ENCODE results near the gene PANX1.

PANX1 gene

DNA sequence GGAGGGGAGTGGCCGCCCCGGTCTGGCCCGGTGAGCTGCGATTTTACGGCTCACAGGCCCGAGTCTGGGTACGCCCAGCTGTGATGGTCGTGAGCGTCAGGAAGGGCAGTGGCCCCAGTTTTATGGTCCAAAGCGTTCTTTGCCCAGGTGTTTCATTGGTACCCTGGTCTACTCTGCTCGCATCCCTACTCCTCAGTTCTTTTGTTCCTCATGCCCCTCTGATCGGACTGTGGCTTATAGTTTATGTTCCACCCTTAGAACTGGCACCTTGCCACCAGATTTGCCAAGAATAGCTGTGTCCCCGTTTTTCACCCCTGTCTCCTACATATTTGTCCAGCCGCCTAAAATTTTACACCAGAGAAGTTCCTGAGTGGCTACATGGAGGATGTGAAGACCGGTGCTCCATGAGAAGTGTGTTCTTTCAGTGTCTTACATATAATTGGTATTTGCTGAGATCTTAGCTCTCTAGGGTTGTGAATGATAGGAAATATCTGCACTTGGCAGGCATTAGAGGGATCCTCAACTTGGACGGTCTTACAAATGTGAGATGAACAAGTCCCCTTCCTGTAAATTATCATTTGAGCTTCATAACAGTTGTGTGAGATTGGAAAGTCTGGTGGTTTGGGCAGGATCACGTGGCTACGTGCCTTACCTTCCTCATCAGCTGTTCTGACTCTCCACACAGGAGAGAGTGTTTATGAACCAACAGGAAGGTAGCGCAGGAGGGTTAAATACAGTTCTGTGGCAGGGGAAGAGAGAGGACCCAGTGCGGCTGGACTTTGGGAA, 1.1 kb downstream of the PANX1 start:
- no peak for DNase-seq (ENCODE audit: low read depth)

DNA sequence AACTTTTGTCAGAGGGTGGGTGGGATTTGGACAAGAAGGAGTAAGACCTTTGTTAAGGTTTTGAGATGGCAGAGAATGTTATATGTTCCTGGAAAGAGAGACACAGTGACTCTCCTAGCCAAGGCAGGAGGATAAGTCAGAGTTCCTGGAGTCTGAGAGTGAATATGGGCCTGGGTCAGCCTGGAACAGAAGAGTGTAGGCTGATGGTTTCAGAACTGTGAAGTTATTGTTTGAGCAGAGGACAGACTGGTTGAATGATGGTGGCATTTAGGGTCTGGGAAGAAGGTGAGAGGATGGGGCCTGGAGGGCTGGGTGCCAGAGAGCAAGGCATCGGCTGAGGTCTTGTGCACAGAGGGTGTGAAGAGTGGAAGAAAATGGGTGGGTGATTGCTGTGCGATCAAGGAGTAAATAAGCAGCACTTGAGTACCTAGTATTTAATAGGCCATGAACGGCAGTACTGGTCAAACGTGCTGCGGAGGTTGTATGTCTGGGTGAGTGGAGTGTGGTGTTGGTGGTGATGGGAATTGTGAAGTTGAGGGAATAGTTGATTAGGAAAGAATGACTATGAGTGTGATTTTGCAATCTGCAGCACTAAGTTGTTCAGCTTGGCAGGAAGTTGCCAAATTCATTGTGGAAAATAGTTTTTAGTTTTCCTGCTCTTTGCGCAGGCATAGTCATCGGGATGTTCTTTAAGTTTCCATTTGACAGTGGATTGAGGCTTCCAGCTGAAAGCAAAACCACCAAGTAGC, 1.8 kb downstream of the PANX1 start:
- no peak for DNase-seq (ENCODE audit: low read depth)

GRCh38 chr11:94131047-94131717, 2.5 kb downstream of the PANX1 start:
- no peak for DNase-seq (ENCODE audit: low read depth)

- no peak for DNase-seq (ENCODE audit: low read depth)
These were observed 3.1 kb downstream of the PANX1 start for GRCh38 chr11:94131718-94132115.

GRCh38 chr11:94132152-94132558, 3.5 kb downstream of the PANX1 start:
- no peak for DNase-seq (ENCODE audit: low read depth)

- DNase-seq (ENCODE audit: low read depth) = no peak
These were observed 4.3 kb downstream of the PANX1 start for GRCh38 chr11:94132823-94133408.

- DNase-seq (ENCODE audit: low read depth) = no peak
These were observed 5.1 kb downstream of the PANX1 start for GRCh38 chr11:94133752-94134151.

DNA sequence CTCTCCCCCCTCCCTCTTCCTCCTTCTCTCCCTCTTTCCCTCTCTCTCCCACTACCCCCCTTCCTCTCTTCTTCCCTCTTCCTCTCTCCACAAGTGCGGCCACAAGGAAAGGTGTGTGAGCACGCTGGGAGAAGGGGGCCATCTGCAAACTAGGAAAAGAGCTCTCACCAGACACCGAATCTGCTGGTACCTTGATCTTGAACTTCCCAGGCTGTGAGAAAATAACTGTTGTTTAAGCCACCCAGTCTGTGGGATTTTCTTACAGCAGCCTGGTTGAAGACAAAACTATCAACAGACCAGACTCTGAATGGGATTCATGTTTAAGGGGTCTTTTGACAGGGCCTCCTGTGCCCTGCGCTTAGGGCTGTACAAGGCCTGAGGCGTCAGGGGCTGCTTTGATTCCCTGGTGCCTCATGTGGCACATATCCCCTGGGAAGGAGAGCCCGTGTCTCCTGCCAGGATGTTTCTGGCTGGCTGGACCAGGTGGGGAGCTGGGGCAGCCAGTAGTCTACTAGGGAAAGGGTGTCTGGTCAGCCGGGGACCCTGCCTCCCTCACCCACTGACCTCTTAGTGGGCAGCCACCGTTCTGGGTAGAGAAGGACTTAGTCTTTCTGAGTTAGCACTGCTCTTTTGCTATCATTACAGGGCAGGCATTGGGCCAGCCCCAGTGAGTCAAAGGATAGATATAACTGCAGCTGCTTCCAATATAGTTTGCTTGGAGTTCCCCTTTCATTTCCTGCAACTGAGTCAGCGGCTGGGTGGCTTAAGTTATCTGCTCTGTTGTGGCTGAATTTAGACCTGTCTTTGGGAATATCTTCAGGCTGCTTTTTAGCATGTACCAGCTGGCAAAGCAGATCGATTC, 6.2 kb downstream of the PANX1 start:
- no peak for DNase-seq (ENCODE audit: low read depth)

- DNase-seq (ENCODE audit: low read depth) = no peak
These were observed 10.8 kb downstream of the PANX1 start for GRCh38 chr11:94139416-94139815.

DNA sequence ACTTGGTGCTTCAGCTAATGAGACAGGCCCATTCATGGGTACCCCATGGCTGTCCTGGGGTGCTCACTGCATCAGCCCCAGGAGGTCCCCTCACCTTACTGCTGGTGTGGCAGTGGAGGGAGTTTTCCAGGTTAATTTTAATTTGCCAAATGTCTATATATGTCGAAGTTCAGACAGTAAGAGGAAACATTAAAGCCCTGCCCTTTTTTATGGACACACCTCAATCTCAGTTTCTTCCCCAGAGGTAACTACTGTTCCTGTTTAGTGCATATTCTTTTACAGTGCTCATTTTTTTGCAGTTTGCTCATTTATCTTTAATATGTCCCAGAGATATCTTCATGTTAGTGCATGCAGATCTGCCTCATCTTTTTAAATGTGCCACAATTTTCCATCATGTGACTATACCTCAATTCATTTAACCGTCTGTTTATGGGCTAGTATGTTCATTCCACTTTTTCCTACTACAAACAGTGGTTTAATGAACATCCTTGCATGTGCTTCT, 11.6 kb downstream of the PANX1 start:
- no peak for DNase-seq (ENCODE audit: low read depth)

DNA sequence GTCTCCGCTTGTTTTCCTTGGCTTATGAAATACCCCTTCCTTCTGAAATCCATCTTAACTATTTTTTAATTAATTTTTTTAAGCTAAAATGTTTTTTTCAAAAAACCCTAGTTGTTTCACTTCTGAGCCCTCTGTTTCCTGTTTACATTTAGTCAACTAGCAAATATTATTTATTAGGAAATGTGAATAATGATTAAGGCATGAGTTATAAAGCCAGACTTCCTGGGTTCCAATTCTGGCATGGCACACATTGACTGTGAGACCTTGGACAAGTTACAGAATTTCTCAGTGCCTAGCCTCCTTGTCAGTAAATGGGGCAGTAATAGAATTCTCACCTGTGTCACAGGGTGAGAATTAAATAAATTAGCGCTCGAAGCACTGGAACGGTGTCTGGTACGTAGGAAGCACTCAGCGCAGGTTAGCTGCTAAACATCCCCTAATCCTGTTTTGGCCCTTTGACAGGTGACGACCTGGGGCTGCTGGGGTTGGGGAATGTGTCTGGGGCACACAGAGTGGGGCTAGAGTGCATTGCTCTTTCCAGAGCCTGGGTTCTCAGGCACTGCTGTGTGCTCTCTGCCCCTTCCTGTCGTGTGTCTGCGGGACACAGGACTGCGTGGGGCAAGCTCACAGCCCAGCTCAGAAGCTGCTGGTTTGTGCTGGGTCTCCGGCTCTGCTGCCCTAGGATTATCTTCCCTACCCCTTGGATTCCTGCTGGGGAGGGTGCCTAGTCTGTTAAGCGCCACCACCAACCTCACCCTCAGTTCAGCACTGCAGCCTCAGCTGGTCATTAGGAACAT, 13.1 kb downstream of the PANX1 start:
- no peak for DNase-seq (ENCODE audit: low read depth)

DNA sequence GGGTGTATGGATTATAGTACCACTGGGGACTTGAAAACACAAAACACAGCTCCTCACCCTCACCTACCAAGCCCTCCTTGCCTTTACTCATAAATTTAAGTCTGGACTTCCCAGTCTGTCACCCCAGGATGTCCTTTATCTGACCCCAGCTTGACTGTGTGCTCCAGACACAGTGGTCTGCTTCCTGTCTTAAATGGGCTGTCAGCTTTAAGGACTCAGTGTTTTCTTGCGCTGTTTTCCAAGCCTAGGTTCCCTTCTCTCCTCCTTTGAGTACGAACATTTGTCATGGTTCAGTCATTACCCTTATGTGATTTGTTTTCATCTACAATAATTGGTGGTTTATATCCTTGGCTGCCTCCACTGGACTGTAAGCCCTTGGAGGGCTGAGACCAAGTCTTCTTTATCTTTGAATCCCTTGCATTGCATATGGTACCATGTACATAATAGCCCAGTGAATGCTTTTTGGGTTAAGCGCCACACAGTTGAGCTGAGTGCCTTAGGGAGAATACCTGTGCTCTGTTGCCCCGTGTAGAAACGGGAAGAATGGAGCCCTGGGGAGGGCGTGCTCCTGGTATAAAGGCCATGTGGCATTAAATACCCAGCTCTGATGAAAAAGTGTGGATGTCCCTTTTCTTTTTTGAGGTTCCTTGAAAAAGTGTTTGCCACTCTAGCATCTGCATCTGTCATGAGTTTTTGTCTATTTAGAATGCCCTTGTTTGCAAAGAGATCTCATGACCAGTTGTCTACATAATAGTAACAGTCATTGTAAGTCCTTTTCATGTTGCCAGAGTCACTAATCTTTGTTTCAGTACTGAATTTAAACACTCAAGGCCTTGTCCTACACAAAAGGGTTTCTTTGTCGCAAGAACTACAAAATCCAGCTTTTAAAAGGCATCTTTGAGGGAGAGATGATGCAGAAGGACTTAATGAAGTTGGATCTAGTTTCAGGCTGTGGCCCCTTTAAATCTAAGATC, 14.0 kb downstream of the PANX1 start:
- DNase-seq (ENCODE audit: low read depth) = no peak

DNA sequence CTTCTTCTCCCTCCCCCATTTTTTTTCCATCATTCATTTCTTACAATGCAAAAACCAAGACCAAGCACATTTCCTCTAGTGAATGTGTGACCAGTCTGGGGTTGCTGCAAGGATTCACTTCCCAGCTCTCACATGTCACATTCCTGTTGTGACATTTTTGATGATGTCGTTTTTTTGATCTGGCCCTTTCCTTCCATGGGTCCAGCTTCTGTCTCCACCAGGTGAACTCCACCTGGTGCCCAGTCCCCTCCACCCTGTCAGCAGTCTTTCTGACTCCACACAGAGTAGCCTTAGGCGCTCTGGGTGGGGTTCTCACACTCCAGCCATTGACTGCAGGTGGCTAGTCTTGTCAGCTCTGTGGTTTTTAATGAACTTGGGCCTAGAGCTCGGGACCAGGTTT, 15.6 kb downstream of the PANX1 start:
- no peak for DNase-seq (ENCODE audit: low read depth)

DNA sequence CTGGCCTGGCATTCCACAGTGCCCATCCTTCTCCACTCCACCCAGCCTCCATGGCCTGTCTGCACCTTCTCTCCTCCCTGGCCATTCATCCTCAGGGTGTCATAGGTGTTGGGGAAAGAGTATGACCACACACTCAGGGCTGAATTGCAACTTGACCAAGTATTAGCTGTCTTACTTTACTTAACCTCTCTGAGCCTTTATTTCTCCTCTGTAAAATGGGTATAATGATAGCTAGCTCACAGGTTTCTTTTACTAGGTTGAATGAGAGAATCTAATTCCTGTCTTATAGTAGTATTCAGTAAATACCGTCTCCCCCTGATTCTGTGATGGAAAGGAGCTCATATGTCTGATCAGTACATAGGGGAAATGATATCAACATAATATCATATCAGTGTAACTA, 16.0 kb downstream of the PANX1 start:
- DNase-seq (ENCODE audit: low read depth) = no peak

DNA sequence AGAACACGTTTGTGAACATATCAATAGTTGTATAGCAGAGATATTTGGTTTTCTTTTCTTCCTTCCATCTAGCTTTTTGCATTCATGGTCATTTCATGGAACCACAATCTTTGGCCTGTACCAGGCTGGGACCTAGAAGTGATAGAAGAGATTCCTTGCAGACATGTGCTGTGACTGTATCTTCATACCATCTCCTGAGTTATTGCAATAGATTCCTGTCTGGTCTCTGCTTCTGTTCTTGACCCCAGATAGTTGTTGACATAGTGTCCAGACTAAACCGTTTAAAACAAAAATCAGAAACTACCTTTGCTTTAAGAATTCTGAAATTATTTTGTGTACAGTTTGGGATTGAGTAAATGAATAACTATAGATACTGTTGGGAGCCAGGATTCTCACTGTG, 16.8 kb downstream of the PANX1 start:
- DNase-seq (ENCODE audit: low read depth) = no peak

GRCh38 chr11:94145916-94146315, 17.3 kb downstream of the PANX1 start:
- DNase-seq (ENCODE audit: low read depth) = no peak

DNA sequence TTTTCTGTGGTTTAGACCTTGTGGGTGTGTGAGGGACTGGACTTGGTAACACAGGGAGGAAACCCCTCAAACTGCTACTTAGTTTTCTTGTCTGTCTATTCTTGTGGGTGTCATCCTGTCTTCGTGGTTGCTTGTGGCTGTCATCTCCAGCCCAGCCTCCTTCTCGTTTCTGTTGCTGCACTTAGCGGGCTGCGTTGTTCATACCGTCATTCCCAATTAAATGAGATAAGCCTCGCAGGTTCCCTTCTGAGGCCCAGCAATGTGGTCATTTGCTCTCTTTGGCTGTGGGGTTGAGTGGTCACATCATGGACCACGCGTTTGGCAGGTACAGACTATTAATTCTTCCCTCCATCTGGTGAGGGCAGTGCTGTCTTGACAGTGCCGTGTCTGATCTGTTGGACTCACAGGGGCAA, 18.8 kb downstream of the PANX1 start:
- no peak for DNase-seq (ENCODE audit: low read depth)

DNA sequence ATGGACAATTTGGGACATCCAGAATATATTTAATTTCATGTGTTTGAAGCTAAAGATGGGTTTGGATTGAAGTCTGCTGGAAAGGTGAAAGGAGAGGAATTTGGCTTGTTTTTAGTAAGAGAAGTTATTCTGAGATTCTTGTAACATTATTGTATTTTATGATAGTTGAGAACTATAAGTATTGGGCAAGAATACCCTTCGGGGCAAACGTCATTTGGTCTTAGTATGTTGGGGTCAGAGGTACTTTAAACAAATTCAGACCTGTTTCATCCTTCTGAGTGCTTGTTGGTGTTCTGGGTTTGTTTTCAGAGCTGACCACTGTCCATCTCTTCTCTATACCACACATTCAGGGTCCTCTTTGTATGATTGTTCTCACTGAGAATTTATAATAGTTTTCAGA, 19.5 kb downstream of the PANX1 start:
- DNase-seq (ENCODE audit: low read depth) = no peak

- DNase-seq (ENCODE audit: low read depth) = no peak
These were observed 20.9 kb downstream of the PANX1 start for GRCh38 chr11:94149431-94150017.

Data from activated T-helper 1 cell treated with Interleukin-2 at 50 U/mL for 16 hours (primary cell).